ENCODE data around the gene POFUT1.

The POFUT1 gene

DNA sequence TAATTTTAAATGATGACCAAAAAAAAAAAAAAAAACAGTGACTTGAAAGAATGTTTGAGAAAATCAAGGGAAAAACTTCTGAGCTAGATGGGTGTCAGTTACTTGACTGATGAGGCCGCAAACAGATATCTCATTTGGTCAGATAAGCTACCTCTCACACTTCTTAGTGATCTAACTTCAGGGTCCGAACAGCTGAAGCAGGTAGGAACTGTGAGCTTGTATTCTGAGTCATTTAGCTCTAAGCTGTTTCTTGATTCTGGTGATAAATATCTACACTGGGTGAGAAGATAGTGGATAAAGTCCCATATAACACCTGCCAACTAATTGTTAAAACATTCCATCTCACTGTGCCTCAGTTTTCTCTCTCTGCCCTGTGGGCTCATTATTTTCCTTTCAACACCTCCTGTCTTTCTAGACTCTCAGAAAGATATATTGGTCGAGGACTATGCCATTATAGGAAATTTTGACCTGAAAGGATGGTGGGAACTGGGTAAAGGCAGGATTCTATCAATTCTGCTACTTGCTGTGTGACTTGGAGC, 77.5 kb downstream of the POFUT1 start:
- DNase-seq: no peak

DNA sequence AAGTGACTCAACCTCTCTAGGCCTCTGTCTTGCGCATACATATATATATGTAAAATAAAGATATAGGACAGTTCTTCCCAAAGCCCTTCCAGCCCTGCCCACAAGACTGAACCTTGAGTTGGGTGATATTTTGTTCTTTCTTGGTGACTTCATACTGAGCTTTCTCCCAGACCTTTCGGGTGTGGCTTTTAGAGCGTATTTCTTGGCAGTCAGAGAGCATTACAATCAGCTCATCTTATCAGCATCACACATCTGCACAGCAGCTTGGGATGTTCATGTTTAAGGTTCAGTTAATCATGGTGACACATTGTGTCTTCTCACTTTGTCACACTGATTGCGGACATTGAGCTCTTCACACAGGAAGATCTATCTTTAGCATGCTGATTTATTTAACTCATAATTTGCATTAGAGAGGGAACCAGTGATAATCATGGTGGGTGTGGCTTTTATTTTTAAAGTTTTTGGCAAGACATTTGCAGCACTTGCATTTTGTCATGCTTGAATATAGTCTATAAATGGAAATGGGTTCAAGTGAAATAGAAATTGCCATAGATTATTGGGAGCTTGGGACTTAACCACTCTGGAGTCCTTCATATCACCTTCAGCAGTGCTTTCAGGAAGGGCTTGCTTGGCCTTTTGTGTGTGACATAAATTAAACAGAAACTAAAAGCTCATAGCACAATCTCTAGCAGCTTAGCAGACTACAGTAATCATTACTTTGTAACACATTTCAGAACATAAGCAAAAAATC, 78.1 kb downstream of the POFUT1 start:
- no peak for DNase-seq

DNA sequence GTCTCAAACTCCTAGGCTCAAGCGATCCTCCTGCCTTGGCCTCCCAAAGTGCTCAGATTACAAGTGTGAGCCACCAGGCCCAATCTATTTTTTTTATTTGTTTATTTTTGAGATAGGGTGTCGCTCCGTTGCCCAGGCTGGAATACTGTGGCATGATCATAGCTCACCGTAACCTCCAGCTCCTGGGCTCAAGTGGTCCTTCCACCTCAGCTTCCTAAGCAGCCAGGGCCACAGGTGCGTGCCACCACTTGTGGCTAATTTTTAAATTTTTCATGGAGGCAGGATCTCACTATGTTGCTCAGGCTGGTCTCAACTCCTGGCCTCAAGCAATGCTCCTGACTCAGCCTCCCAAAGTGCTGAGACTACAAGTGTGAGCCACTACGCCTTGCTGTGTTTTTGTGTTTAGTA, 79.6 kb downstream of the POFUT1 start:
- DNase-seq: no peak
